Urothelium cell line (cell line): ENCODE measurements around the gene FBLN5.

Experiments
- DNase-seq: peaks from one replicate; pipeline ENCODE4 v3.0.0; 2011; ENCODE audit warnings: low spot score, mixed read lengths
- FAIRE-seq: peaks from 2 replicates; lab custom pipeline; 2011; peaks lifted over from hg19 to GRCh38; lab: Jason Lieb, UNC

The FBLN5 gene, protein sequence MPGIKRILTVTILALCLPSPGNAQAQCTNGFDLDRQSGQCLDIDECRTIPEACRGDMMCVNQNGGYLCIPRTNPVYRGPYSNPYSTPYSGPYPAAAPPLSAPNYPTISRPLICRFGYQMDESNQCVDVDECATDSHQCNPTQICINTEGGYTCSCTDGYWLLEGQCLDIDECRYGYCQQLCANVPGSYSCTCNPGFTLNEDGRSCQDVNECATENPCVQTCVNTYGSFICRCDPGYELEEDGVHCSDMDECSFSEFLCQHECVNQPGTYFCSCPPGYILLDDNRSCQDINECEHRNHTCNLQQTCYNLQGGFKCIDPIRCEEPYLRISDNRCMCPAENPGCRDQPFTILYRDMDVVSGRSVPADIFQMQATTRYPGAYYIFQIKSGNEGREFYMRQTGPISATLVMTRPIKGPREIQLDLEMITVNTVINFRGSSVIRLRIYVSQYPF

DNA sequence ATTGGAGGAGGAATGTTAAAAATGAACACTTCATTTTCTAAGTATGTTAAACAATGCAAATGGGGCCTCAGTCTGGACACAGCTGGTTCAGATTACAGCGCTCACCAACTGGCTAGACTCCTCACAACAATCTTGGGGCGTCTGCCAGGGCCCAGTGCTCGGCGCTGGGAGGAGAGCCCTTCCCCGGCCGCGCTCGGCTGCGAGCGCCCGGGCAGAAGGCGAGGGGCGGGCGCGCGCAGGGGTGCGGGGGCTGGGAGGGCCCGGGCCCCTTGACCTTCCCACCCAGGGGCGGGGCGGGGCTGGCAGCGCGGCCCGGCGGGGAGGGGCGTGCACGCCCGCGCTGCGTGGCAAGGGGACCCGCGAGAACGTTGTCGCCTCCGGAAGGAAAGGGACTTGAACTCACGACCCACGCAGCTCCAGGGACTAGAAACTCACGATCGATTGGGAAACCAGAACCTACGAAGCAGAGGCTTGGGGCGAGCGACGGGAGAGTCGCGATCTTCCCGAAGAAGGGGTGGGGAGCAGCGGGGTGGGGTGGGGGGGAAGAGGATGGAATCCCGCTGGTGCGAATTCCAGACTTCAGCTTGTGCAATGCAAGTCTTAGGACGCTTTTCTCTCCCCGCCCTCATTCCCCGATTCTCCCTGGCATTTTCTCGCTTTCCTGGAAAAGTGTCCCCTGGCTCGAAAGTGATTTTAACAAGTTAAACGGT lies at the start of gene FBLN5:
TSS of gene FBLN5 (minus strand) at position 220 of the 710 bp plus-strand sequence. CDS start 465 bp downstream, outside the sequence.
- FAIRE-seq (no peak), DNase-seq (peak; percentile 68)

DNA sequence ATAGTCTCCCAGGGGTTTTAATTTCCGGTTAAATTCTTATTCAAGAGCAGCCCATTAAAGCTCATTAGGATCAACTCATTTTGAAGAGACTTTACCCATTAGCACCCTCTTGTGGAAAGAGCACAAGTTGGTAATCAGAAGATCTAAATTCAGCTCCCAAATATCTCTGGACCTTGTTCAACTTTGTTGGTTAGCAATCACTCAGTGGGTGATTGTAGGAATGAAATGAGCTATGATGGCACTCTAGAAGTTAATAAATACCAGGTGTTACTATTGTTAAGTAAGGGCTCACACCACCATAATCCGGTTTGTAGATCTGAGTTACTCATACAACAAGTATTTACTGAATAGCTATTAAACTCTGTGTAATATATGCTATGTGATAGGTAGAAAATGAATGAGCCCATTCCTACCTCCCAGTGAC lies 49.5 kb upstream of the FBLN5 start:
- FAIRE-seq (no peak), DNase-seq (peak; percentile 6)

DNA sequence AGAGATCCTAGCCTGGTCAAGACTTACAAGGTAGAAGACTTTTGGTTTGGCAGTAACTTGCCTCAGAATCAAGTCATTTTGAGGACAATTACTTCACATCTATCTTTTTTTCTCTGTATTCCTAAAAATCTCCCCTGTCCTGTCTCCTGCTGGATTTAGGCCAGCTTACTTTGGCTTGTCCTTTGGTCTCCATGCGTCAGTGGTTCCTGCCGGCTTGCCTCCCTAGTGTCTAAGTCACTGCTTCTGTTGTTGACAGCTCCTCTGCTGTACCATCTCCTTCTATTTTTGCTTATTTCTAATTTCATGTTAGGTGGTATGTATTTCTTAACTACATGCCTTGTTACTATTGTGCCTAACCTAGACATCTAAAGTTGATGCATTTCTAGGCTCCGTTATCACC lies 39.7 kb upstream of the FBLN5 start:
- FAIRE-seq (no peak), DNase-seq (no peak)

DNA sequence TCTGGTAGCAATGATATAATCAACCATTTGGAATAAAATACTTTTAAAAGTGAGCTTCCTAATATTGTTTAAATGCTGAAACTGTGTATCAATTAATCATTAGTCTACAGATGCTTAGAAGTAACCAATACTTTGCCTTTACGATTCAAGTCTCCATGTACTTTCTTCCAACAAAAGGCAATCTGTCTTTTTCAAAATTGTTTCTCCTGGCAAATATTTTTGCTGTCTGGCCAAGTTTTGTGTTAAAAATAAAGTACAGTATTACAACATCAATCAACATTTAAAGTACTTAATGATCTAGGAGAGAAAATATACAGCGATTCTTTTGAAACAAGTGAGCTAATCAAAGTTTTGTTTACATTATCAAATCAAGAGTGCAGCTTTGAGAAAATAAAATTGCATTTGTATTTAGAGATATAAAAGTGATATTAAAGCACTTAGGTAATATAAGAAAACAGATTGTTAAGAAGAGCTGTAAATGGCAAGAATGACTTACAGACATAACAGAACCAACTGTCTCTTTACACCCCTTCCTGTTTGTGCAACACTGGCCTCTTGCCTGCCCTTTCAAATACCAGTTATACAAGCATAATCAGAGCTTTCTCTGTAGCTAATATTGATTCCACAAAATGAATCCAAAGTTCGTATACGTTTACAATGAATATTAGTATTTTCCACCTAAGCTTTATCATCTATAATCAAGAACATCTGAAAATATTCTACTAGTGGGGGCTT lies 38.2 kb upstream of the FBLN5 start:
- DNase-seq (no peak), FAIRE-seq (no peak)

DNA sequence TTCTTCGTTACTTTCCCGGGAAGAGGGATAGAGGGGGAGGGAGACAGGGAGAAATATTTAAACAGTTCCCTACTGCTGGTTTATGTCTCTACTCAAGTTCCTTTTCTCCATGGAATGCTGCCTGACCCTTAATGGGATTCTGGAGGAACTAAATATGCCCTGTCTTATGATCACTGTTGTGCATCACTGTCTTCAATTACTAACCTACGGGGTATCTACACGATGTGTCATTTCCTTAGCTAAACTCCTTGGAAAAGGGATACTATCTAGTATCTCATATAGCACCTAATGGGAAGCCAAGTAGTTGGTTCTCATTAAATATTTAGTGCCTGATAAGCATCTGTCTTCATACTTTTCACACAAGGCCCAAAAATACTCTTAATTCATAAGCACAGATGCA lies 37.5 kb upstream of the FBLN5 start:
- DNase-seq, result no peak
- FAIRE-seq, result no peak

DNA sequence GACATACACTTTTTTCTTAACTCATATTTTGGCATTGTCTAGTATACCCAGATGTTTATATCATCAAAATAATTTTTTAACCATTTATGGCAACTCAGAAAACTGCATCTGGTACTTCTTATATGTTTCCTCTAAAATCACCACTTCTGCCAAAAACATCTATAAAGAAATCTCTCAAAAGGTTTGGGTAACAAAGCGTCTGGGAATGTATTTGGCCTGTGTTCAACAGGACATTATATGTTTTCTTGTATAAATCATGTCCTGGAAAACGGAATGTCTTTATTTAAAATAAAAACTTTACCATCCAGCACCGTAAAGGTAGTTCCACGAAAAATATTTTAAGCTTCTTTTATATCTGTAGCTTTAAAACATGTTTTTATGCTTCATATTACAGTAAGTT lies 36.1 kb upstream of the FBLN5 start:
- no peak for FAIRE-seq
- no peak for DNase-seq

DNA sequence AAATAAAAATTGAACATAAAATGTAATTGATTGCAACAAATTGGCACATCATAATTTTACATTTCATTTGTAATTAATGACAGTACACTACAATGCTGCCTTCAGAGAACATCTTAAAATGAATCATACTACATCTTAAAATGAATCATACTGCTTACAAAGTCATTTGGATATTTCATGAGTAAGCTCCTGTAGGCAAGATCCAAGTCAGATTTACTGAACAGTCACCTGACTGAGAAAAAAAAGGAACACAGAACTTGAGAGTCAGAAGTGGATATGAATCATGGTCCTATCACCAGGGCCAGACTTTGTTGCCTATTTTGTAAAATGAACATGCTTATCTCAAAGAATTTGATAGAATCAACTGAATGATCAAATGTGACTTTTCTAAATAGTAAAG lies 32.7 kb upstream of the FBLN5 start:
- no peak for FAIRE-seq
- peak; percentile 60 for DNase-seq

DNA sequence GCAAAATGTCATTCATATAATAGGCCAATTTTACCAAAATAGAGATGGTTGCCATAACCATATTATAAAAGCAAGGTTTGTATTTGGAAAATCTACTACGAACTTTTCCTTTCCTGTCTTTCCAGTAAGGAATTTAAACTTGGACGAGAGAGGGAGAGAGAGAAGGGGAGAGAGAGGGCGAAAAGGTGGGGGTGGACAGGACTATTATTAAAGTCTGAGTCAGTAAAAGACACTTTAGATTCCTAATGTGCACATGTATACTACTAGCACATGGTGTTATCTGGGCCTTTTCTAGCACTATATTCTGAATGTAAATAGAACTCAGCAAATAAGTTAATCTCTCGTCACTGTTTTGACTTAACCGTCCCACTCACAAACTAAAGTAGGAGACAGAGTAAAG lies 30.4 kb upstream of the FBLN5 start:
- DNase-seq (no peak), FAIRE-seq (no peak)

DNA sequence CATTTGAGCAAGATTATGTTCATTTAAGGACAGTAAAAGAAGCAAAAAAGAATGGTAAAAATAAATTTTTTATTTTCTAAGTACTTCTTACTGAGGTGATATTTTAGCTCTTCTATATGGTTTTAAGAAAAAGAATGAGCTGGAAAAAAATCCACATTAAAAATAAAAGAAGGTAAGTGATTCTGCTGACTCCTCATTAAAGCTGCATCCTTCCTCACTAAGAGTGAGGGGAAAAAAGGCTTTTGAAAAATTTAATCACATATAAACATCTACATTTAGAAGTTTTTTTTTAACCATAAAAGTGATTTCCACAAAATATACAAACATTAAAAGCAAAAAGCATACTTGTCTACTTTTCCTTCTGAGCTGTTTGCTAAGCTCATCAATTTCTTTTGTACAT lies 28.3 kb upstream of the FBLN5 start:
- no peak for FAIRE-seq
- no peak for DNase-seq

DNA sequence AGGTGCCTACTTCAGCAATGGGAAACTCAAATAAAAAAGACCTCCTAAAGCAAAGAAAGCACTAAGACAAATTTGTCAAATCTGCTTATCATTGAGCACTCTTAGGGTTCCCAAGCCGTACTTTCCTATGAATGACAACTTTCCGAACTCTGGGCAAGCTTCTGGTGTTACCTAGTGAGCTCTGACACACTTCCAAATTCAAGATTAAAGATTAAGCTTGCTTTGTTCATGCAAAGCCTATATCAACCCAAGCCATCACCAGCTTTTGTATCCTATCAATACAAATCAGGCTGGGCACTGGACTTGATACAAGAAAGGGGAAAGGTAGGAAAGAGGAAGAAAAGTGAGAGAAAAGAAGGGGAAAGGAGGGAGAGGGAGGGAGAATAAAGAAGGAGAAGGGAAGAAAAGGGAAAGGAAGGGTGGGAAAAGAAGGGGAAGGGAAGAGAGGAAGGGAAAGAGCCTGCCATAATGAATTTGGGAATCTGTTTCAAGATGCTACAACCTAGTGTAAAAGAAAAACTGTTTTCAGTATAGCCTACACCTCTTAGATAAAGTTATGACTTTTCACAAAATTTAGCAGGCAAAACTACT lies 23.8 kb upstream of the FBLN5 start:
- no peak for FAIRE-seq

DNA sequence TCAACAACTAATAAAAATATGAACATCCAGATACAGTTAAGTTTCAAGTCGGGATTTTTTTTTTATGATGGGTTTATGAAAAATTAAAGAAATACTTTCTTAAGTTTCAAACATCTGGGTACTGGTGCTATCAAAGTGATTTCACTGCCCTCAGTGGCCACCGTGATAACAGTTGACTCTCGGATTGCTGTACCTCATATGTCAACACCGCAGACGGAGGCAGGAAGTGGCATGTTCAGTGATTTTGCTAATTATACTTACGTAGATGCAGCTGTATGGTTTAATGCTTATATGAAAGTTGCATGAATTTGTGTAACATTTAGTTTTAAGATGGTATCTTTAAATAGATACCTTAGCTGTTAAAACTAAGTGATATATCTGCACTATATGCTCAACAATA lies 20.8 kb upstream of the FBLN5 start:
- DNase-seq (no peak), FAIRE-seq (no peak)

More for the DNA sequence above, 23.8 kb upstream of the FBLN5 start:
- DNase-seq, result no peak

DNA sequence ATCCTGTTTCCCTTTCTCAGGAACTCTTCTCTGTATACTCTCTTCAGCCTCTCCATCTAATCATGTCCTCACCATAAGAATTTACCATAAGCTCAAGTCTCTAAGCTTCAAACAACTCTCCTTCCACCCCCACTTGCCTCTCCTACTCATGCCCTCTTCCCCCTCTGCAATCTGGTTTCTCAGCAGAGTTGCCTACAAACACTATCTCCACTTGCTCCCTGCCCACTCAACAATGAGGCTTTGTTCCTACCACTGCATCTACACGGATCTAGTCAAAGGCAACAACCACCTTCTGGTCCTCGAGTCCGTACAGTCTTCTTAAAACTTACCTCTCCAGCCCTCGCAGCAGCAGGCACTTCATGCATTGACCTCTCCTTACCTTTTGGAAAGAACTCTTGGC lies 17.2 kb upstream of the FBLN5 start:
- no peak for FAIRE-seq
- no peak for DNase-seq

DNA sequence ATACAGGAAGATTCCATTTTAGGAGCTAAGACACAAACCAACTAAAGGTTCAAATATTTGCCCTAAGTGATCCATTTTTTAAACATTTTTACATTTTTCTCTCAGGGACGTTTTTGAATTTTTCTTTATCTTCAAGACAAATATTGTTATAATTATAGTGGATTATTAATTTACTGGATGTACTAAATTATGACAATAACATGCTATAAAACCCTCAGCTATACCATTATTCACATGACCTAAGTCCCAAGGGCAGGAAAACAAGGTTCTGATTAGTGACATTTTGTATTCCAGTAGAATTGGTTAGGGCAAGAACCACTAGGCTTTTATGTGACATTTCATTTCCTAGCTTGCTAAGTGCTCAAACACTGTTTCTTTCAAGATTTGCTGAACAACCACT lies 16.5 kb upstream of the FBLN5 start:
- DNase-seq (no peak), FAIRE-seq (no peak)

DNA sequence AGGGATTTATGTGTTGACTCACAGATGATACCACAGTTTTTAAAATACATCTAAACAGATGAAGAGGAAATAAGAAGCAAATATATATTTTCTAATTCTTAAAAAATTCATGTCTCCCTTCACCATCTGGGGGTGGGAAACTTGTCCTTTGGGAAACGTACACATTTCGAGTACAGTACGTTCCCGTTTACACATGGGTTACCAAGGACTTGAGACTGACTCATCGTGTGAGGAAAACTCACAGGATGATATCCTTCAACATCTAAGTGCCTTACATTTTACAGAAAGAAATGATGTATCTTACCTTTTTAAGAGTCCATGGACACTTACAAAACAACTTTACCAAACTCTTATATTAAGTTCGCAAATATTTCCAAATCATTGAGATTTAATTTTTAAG lies 16.0 kb upstream of the FBLN5 start:
- no peak for FAIRE-seq
- no peak for DNase-seq

DNA sequence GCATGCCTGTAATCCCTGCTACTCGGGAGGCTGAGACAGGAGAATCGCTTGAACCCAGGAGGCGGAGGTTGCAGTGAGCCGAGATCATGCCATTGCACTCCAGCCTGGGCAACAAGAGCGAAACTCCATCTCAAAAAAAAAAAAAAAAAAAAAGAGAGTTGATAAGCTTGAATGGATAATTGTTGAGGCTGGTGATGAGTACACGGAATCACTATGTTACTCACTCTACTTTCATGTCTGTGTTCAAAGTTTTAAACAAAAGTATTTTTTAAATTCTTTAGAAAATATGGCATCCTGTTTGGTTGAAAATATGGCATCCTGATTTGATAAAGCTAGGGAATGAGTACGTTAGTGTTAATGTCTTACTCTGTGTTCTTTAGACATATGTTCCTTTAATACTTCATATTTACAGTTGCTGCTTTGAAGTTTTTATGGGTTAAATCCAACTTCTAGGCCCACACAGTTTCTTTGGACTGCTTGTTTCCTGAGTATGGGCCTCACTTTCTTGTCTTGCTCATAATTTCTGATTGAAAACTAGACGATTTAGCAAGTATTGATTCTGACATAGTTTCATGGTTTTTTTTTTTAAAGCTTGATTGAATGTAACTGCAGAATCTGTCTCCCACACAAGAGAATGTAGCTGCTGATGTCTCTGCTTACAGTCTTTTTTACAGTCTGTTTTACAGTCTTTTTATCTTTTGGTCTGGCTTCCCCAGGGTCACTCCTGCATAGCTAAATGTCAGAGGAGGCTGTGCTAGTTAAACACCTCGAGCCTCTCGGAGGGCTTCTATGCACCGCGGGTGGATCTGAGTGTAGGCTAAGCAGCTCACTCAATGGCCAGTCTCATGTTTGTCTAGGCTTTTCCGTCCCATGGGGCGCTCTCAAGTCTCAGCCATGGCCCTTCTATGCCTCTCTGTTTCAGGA lies 14.1 kb upstream of the FBLN5 start:
- no peak for FAIRE-seq
- DNase-seq, result no peak

DNA sequence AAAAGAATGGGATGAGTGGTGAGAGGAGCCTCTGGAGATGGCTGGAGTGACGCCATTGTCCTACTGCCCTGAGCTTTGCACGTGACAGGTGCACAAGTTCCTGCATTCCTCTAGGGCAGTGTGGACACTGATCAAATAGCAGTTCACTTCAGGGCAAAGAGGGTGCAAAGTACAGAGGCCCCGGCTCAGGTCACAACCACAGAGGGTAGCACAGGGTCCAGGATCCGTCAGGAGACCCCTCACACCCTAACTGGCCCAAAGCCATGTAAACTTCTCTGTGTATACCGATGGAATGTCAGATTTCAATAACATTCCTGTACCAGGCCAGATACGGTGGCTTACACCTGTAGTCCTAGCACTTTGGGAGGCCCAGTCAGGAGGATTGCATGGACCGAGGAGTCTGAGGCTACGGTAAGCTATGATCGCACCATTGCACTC lies 10.4 kb upstream of the FBLN5 start:
- FAIRE-seq (no peak), DNase-seq (no peak)

DNA sequence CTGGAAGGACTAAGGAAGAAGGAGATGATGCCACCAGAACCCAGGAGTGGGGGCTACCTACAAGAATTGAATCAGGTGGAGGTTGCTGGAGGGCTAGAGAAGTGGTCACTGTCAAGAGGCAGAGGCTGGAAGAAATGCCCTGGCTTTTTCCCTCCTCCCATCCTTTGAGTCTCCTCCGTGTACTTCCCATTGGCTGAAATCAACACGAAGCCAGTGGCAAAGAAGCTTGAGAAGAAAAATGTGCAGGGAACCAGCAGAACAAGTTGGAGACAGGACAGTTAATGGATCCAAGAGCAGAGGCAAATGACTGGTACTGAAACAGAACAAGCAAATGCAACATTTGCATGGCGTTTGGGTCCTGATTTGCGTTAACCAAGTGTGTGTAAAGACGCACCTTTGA lies 9.1 kb upstream of the FBLN5 start:
- FAIRE-seq (no peak), DNase-seq (no peak)

DNA sequence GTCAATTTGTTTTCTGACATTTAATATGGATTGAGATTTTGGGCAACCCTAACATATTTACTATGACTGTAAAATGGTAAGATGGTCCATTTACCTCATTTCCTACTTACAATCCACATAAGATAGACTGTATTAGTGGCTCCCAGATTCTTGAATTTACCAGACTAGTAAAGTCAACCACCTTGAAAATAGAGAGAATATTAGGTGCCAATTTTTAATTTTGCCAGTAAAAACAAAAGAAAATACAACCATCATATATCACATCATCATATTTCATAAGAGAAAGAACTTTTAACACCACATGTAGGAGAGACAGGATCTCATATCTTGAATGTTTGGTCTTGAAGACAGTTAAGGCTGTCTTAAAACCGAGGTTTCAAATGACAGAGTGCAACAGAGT lies 7.7 kb upstream of the FBLN5 start:
- no peak for FAIRE-seq
- no peak for DNase-seq

DNA sequence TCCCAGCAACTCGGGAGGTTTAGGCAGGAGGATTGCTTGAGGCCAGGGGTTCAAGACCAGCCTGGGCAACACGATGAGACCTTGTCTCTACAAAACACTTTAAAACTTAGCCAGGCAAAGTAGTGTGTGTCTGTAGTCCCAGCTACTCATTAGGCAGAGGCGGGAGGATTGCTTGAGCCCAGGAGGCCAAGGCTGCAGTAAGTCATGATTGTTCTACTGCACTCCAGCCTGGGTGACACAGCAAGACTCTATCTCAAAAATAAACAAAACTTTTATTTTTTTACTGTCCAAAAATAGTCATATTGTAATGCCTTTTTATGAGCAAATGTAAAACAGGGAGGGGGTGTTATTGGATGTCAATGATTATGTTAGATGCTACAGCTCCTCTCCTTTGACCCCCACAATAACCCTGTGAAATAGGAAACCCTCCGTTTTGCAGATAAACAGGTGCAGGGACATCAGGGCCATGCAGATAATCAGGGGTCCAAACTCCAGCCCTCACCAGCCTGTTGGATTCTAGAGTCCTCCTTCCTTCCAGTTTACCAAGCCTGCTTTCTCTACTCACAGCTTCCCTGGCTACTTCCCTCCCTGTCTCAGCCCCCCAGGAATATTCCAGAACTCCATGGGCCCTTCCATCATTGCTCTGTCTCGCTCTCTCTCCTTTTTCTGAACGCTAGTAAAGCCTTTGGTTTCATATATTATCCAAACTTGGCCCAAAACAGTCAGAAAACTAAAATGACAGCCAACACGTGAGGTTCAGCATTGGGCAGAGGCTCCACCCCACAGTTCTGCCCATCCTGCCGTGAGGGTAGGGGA lies 5.9 kb upstream of the FBLN5 start:
- FAIRE-seq (no peak), DNase-seq (no peak)
